Head of caudate nucleus (tissue), 42 donors: ENCODE measurements around the gene COL24A1.
"Not testable (repeated sequence)": the region's sequence is repeated elsewhere in the genome, so short reads cannot be mapped to it uniquely, and the experiment has no call there.

Experiments used
- DNase-seq, 42 donors: peaks; one replicate each; pipeline versions ENCODE4 v3.0.0 to v3.0.0-alpha.2; 2020 to 2021; ENCODE audit warnings: mixed read lengths in 7 of 42
- intact Hi-C: fragments of 100-400 bp; cut with DNase I; formaldehyde crosslinking; loops from one replicate; pipeline ENCODE4 v1.15.0; 2022

COL24A1 gene

DNA sequence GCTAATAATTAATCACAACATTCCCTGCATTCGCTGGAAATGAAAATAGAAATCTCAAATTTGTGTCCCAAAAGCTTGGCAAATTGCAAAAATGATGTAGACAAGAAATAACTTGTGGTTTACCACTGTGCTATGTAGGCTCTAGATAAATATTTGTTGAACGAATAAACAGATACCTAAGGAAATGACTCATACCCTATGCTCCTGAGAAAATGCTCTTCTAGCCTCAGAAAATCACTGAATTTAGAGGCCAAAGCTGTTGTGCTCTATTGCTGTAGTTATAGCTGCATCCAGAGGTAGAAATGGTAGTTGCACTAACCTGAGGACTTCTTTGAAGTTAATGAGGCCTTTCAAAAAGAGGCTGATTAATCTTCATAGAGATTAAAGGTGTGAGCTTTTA lies 306.3 kb downstream of the COL24A1 start:
- intact Hi-C loops, result no loop called here
- DNase-seq, result no peak

DNA sequence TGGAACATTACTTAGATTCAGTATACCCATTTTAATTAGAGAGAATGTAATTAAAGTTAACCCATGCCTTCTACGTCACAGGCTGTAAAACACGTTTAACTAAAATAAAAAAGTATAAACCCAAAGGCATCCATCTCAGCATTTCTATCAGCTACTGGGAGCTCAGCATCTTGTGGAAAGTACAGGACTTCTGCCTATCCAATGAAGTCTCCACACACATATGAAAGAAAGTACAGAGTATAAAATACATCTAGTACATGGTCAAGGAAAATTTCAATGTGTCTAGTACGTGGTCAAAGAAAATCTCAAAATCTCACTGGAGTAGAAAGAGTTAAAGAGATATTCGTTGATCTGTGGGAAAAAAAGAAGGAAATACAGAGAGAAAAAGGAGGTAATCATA lies 306.9 kb downstream of the COL24A1 start:
- DNase-seq, result no peak
- intact Hi-C loops, result no loop called here

DNA sequence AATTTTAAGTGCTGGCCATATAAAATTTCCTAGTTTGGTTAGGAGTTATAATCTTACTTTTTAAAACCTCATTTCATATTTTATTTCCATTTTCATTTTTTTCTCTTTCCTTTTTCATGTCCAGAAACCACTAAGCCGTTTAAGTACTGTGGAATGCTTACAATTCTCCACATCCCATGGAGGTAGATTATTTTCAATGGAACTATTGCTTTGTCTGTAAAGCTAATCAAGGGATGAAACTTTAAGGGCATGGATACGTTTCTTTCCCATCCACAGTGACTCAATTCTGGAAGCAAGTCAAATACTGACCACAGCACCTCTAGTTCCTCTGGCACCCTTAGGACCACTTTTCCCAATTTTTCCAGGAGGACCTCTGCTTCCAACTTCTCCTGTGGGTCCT lies 309.2 kb downstream of the COL24A1 start:
- intact Hi-C loops, result no loop called here
- DNase-seq, result no peak

DNA sequence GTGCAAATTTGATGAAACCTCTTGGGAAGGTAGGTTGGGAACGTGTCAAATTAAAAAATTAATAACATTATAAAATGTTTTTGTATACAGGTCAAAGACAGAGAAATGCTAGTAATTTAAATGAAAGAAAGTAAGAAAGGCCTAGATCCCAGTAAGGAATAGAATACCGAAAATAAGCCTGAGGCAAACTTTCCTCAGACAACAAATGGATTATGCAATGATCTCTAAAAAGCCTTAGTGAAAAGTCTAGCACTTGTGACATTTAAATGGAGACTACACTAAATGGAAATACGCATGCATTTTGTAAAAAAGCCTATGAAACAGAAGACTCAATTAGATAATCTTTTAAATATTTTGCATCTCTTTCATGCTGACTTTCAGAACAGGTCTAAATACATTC lies 309.9 kb downstream of the COL24A1 start:
- intact Hi-C loops, result no loop called here
- no peak for DNase-seq

DNA sequence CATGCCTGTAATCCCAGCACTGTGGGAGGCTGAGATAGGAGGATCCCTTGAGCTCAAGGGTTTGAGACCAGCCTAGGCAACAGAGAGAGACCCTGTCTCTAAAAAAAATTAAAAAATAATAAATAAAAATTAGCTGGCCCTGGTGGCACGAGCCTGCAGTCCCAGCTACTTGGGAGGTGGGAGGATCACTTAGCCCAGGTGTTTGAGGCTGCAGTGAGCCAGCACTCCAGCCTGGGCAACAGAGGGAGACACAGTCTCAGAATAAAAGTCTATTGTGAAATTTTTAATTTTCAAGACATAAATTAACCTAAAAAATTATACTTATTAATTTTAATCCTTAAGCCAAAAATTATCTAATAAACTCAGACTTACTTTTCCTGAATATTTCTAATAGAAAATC lies 317.1 kb downstream of the COL24A1 start:
- intact Hi-C loops, result no loop called here

DNA sequence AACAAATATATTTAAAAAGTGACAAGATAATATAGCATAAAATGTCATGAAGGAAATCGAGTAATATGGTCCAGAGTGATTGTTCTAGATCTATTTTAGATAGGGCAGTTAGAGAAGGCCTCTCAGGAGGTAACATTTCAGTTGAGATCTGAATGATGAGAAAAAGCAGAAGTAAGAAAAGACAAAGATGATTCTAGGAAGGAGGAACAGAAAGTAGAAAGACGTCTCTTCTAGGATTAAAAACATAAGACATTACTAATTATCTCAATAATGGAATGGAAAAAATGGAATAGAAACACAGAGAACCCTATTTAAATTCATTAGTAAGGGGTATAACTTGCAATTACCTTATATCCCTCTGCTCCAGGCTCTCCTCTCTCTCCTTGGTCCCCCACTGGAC lies 318.3 kb downstream of the COL24A1 start:
- intact Hi-C loops, result no loop called here
- DNase-seq, result no peak

More for the DNA sequence above, 317.1 kb downstream of the COL24A1 start:
- no peak for DNase-seq

DNA sequence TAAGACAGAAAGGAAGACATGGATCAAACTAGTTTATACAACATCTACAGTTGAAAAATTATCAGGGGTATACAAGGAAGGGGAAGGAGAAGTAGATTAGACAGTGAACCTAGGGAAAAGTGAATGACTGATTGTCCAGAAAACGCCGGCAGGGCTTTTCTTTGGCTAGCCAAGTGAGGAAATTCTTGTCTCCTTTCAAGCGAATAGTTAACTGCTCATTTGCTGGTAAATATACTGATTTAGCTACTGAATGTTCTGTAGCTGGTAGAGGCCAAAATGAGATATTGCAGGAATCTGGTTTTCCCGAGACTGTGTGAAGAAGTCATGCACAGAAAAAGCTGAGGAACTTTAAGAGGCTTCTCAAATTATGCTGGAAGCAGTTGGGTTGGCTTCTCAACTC lies 319.8 kb downstream of the COL24A1 start:
- no peak for DNase-seq

DNA sequence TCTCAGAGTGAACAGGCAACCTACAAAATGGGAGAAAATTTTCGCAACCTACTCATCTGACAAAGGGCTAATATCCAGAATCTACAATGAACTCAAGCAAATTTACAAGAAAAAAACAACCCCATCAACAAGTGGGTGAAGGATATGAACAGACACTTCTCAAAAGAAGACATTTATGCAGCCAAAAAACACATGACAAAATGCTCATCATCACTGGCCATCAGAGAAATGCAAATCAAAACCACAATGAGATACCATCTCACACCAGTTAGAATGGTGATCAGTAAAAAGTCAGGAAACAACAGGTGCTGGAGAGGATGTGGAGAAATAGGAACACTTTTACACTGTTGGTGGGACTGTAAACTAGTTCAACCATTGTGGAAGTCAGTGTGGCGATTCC lies 323.4 kb downstream of the COL24A1 start:
- intact Hi-C loops, result not testable (repeated sequence)

More for the DNA sequence above, 319.8 kb downstream of the COL24A1 start:
- intact Hi-C loops, result no loop called here

DNA sequence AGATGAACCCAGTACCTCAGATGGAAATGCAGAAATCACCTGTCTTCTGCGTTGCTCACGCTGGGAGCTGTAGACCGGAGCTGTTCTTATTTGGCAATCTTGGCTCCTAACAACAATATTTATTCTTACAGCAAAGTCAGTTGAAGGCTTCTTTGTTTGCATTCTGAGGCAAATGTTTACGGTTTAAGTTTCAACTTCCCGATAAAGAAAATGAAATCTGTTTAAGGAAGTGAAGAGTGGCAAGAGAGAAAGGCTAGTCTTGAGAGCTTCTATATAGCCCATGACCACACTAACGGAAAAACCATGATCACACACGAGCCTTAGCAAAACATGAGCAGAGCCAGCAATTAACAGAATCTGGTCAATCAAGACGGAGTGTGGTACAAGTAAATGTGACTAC lies 325.7 kb downstream of the COL24A1 start:
- intact Hi-C loops, result no loop called here

More for the DNA sequence above, 323.4 kb downstream of the COL24A1 start:
- DNase-seq, result not testable (repeated sequence)

DNA sequence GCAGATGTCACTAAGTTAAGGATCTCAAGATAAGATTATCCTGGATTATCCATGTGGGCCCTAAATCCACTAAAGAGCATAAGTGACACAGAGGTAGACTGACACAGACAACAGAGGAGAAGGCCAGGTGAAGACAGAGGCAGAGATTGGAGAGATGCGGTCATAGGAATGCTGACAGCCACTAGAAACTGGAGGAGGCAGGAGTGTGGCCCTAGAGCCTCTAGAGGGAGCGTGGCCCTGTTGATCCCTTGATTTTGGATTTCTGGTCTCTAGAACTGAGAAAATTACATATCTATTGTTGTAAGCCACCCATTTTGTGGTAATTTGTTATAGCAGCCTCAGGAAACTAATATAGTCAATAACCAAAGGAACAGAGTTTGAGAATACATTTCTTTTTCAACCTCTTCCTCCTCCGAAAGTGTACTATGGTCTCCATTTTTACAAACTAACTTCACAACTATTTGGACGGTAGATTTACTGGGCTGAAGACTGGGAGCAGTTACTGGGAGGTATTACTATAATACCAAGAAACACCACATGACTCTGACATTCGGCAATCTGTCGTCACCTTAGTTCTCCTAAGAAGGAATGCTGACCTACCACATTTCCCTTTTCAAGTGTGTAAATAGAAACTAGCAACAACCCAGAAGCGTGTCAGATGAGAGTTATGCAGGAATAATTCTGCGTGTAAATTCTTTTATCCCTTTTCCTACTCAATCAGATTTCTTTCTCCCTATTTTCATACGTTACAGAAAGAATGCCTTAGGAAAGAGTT lies 332.3 kb downstream of the COL24A1 start:
- intact Hi-C loops, result no loop called here
- DNase-seq, result no peak

More for the DNA sequence above, 325.7 kb downstream of the COL24A1 start:
- DNase-seq, result no peak

DNA sequence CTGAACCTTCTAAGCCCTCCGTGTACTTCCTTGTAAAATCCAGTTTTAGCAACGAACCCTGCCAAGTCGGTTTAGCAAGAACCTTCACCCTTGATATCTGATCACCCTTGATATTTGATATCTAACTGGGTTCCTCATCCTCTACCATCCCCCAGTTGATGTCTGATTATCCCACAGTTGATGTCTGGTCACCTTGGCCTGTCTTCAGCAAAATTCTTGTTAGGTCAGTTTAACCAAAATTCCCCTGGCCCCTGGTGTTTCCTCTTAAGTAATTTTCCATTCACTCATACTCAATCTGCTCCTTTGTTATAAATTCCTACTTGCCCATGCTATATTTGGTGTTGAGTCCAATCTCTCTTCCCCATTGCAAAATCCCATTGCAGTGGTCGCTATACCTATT lies 333.9 kb downstream of the COL24A1 start:
- intact Hi-C loops, result no loop called here
- no peak for DNase-seq

DNA sequence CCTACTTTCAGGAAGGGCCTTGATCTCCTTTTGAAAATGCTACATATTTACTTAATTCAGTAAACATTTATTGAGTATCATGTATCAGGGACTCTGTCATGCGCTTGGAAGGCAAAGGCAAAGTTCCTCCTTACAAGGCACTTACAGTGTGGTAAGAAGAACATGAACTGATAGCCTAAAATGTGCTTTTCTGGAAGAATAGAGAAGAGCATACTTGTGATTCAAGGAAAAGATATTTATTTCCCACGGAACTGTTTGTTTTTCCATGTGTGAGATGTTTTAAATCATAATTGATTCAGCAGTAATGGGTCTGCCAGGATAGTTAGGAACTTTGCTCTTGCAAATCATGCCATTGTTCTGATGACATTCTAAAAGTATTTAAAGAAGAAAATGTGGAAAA lies 338.2 kb downstream of the COL24A1 start:
- intact Hi-C loops, result no loop called here
- DNase-seq, result no peak

DNA sequence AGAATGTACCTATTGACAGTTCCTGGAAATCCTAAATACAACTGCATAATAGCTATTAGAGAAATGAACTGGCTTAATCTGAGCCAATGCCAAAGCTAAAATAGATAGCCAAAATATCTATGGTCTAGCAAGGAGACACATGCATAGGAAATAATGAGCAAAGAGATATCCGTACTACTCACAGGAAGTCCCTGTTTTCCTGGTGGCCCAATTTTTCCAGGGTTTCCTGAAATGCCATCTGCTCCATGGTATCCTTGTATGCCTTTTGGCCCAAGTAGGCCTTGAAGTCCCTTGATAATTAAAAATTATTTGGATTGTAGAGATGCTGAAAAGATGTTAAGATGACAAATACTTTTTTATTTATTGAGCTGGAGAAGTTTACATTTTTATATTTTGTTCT lies 340.0 kb downstream of the COL24A1 start:
- no peak for DNase-seq
- intact Hi-C loops, result no loop called here

DNA sequence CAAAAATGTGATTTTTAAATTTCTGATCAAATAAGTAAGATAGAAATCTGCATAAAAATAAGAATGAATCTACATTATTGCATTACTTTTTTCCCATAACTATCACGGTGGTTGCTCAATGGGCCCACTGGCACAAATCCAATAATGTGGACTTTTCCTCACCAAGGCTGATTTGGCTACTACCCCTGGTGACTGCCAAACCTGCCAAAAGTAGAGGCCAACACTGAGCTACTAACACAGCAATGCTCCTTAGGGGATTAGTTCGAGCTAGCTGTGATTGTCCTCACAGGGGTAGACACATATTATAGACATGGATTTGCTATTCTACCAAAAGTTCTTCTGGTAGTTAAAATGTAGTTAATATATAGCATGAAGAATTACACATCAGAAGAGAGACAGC lies 340.7 kb downstream of the COL24A1 start:
- intact Hi-C loops, result no loop called here
- no peak for DNase-seq

DNA sequence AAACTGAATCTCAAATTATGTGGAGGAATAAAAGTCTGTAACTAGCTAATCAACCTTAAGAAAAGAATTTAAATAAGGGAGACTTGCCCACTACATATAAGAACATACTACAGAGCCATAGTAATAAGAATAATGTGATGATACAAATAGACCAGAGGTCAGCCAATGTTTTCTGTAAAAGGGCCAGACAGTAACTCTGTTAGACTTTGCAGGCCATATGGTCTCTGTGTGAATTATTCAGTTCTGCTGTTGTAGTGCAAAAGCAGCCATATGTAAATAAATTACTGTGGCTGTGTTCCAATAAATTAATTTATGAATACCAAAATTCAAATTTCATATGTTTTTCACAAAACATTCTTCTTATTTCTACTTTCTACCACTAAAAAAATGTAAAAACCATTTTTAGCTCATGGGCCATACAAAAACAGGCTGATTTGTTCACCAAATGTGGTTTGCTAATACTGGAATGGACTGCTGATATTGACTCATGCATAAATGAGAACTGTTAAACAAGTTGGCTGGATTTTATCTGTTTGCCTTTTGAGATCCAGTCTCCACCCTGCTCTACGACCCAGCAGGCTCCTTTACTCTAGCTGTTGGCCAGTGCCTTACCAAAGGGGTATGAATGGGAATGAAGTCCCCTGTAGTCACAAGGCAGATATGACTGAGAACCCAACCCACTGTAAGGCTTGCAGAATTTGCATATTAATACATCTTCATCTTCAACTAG lies 350.2 kb downstream of the COL24A1 start:
- intact Hi-C loops, result no loop called here
- DNase-seq, result no peak

DNA sequence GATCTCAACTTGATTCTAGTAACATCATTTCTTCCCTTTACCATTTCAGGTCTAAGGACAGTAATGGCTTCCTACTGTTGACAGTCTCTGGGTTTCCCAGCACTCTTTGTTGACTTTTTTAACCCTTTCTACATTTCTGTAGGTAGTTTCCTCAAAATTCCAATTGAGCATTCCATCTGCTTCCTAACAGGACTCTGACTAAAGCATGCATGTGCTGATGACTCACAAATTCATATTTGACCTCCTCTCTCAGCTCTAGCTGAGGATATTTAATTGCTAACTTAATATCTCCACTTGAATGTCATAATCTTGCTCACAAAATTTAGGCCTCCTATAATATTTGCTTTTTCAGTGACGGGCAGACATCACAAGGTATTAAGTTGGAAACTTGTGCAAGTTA lies 355.1 kb downstream of the COL24A1 start:
- DNase-seq, result no peak
- intact Hi-C loops, result no loop called here

DNA sequence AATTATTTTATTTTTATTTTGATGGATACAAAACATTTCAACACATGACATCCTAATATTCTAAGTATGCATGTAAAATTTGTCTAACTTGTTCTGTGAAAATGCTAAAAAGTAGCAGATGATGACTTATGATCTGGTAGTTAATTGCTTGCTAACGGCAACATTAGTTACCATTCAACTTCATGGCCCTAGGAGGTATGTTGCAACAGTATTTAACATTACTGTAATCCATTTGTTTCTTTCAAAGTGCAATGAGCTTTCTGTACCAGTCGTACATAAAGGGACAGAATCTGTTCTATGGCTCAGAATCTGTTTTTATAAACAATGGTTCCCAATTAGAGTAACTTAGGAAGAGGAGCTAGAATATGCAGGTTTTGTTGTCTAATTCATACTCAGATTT lies 356.8 kb downstream of the COL24A1 start:
- intact Hi-C loops, result no loop called here

DNA sequence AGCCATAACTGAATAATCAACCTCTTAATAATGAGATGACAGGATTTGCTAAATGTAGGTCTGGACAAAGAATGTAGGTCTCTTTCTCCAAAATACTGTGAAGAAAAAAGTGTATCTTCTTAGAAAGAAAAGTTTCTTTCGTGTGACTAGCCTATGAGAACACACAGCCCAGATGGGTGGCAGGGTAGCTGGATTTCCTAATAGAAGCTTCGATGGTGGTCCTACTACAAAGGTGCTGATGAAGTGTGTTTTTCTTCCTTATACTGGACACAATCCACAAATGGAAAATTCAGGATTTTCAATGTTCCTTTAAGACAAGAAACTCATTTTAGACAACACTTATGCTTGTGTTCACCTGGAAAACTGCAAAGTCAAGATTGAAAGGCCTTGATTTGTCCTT lies 358.2 kb downstream of the COL24A1 start:
- intact Hi-C loops, result no loop called here
- DNase-seq, result no peak

More for the DNA sequence above, 356.8 kb downstream of the COL24A1 start:
- no peak for DNase-seq

DNA sequence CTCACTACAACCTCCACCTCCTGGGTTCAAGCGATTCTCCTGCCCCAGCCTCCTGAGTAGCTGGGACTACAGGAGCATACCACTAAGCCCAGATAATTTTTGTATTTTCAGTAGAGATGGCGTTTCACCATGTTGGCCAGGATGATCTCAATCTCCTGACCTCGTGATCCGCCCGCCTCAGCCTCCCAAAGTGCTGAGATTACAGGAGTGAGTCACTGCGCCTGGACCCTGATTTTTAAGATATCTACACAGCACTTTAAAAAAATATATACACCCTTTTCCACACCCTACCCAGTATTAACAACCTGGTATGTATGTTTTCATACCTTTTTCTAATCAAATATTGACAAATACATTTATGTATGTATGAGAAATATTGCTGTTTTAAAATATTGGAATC lies 379.6 kb downstream of the COL24A1 start:
- intact Hi-C loops, DNase-seq: not testable (repeated sequence)

DNA sequence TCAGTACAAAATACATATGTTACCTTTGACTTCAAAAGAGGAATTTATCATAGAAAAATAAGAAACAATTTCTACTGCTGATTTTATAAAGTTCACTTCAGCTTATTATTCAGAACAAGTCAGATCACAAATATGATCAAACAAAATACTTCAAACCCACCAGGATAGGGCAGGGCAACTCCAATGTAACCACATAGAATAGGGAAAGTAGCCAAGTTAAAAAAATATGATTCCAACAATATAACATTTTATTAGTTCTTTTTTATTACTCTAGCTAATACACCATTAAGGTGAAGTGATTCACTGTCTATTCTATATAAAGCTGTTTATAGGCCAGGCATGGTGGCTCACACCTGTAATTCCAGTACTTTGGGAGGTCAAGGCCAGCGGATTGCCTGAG lies 393.8 kb downstream of the COL24A1 start:
- intact Hi-C loops, result no loop called here
- no peak for DNase-seq

DNA sequence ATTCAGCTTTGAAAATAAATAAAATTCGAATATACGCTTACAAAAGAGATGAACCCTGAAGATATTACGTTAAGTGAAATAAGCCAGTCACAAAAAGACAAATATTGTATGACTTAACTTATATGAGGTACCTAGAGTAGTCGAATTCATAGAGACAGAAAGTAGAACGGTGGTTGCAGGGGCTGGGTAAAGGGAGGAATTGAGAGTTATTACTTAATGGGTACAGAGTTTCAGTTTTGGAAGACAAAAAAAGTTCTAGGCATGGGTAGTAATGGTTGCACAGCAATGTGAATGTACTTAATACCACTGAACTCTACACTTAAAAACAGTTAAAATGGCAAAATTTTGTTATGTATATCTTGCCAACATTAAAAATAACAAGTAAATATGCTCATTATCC lies 399.7 kb downstream of the COL24A1 start:
- intact Hi-C loops, result no loop called here
- DNase-seq, result no peak
